NB4 (cell line): ENCODE measurements around the gene F5.

Experiments used
- DNase-seq: peaks from one replicate; pipeline ENCODE4 v3.0.0; 2010; ENCODE audit warnings: low read depth
- H3K4me3 ChIP-seq: one replicate; pipeline ENCODE4 v1.5.1; 2011; ENCODE audit warnings: mild to moderate bottlenecking, low read depth, low read length, moderate library complexity
- CTCF ChIP-seq: IDR thresholded peaks from one replicate; pipeline ENCODE4 v1.5.1; 2012; ENCODE audit warnings: low read depth, low read length
- MAX ChIP-seq: IDR thresholded peaks from 2 replicates; pipeline ENCODE4 v1.6.1; 2011; ENCODE audit warnings: low read depth, low read length
- MYC ChIP-seq: IDR thresholded peaks from 2 replicates; pipeline ENCODE4 v1.6.1; 2011; ENCODE audit warnings: low read depth, low read length
- POLR2A ChIP-seq: IDR thresholded peaks from 2 replicates; pipeline ENCODE4 v1.6.1; 2011; ENCODE audit warnings: mild to moderate bottlenecking; ENCODE audit not compliant: insufficient read length; ENCODE audit errors: extremely low read depth

Gene F5

GRCh38 chr1:169497317-169497716, 89.0 kb downstream of the F5 start:
- DNase-seq = no peak
- TF ChIP-seq MYC (no peak), POLR2A (no peak), MAX (no peak), CTCF (no peak)
- H3K4me3 ChIP-seq = no peak overlapping the region

GRCh38 chr1:169495916-169496315, 90.4 kb downstream of the F5 start:
- no peak for DNase-seq
- no peak for TF ChIP-seq MAX
- TF ChIP-seq POLR2A = no peak
- no peak for TF ChIP-seq CTCF
- TF ChIP-seq MYC = no peak
- H3K4me3 ChIP-seq = no peak overlapping the region

- TF ChIP-seq MYC (no peak), CTCF (no peak), POLR2A (no peak), MAX (no peak)
These were observed 91.1 kb downstream of the F5 start for GRCh38 chr1:169495046-169495775.

GRCh38 chr1:169494343-169494742, 91.9 kb downstream of the F5 start:
- H3K4me3 ChIP-seq = no peak overlapping the region
- TF ChIP-seq MYC = no peak
- TF ChIP-seq POLR2A = no peak
- TF ChIP-seq CTCF = no peak
- TF ChIP-seq MAX = no peak
- DNase-seq = no peak

More at GRCh38 chr1:169495046-169495775, 91.1 kb downstream of the F5 start:
- no peak for DNase-seq
- H3K4me3 ChIP-seq = no peak overlapping the region

- H3K4me3 ChIP-seq = no peak overlapping the region
- TF ChIP-seq CTCF (no peak), POLR2A (no peak), MYC (no peak)
- DNase-seq = no peak
These were observed 93.0 kb downstream of the F5 start for GRCh38 chr1:169493251-169493650.

- no peak for DNase-seq
- no peak overlapping the region for H3K4me3 ChIP-seq
- TF ChIP-seq CTCF (no peak), POLR2A (no peak), MAX (no peak), MYC (no peak)
These were observed 94.4 kb downstream of the F5 start for GRCh38 chr1:169491845-169492281.
